GM10266 (cell line): ENCODE data around the gene HECTD4.
"Not testable (repeated sequence)": the region's sequence is repeated elsewhere in the genome, so short reads cannot be mapped to it uniquely, and the experiment has no call there.

Experiments
- DNase-seq: peaks from one replicate; pipeline ENCODE4 v3.0.0; 2012; ENCODE audit errors: extremely low spot score
- TF ChIP-seq, protein P1 (sequence below): IDR thresholded peaks from 2 replicates; pipeline ENCODE4 v1.5.1; 2012; ENCODE audit warnings: mild to moderate bottlenecking, low read depth; ENCODE audit not compliant: control insufficient read depth, insufficient read depth; ENCODE audit errors: missing control alignments

HECTD4 gene

GRCh38 chr12:112115259-112116045 is 266.8 kb downstream of the HECTD4 start:
- TF ChIP-seq, protein P1, sequence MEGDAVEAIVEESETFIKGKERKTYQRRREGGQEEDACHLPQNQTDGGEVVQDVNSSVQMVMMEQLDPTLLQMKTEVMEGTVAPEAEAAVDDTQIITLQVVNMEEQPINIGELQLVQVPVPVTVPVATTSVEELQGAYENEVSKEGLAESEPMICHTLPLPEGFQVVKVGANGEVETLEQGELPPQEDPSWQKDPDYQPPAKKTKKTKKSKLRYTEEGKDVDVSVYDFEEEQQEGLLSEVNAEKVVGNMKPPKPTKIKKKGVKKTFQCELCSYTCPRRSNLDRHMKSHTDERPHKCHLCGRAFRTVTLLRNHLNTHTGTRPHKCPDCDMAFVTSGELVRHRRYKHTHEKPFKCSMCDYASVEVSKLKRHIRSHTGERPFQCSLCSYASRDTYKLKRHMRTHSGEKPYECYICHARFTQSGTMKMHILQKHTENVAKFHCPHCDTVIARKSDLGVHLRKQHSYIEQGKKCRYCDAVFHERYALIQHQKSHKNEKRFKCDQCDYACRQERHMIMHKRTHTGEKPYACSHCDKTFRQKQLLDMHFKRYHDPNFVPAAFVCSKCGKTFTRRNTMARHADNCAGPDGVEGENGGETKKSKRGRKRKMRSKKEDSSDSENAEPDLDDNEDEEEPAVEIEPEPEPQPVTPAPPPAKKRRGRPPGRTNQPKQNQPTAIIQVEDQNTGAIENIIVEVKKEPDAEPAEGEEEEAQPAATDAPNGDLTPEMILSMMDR: no peak
- no peak for DNase-seq

GRCh38 chr12:112112409-112113133 is 269.7 kb downstream of the HECTD4 start:
- TF ChIP-seq, protein P1: no peak
- no peak for DNase-seq

DNA sequence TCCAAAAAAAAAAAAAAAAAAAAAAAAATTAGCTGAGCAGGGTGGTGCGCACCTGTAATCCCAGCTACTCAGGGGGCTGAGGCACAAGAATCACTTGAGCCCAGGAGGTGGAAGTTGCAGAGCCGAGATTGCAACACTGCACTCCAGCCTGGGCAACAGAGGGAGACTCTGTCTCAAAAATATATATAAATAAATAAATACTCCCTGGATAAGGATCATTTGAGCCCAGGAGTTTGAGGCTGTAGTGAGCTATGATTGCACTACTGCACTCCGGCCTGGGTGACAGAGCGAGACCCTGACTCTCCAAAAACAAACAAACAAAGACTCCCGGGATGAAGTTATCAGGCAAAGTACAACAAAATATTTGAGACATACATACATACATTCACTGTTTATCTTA is 270.3 kb downstream of the HECTD4 start:
- DNase-seq: no peak

DNA sequence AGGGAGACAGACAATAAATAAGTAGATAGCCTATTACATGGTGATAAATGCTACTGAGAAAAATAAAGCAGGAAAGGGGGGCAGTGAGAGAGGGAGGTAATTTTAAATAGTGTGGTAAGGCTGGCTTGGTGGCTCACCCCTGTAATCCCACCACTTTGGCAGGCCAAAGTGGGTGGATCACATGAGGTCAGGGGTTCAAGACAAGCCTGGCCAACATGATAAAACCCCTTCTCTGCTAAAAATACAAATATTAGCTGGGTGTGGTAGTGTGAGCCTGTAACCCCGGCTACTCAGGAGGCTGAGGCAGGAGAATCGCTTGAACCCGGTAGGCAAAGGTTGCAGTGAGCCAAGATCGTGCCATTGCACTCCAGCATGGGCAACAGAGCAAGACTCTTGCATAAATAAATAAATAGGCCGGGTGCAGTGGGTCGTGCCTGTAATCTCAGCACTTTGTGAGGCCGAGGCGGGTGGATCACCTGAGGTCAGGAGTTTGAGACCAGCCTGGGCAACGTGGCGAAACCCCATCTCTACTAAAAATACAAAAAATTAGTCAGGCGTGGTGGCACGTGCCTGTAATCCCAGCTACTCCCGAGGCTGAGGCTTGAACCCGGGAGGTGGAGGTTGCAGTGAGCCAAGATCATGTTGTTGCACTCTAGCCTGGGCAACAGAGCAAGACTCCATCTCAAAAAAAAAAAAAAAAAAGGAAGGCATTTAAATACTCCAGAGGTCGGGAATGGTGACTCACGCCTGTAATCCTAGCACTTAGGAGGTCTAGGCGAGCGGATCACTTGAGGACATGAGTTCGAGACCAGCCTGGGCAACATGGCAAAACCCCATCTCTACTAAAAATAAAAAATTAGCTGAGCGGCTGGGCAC is 271.2 kb downstream of the HECTD4 start:
- not testable (repeated sequence) for DNase-seq

More for the DNA sequence above, 270.3 kb downstream of the HECTD4 start:
- TF ChIP-seq, protein P1: no peak
